Spleen (tissue), 7 donors: ENCODE measurements around the gene BMPR1A.

ENCODE experiments used
- CTCF ChIP-seq, 11 experiments: fragments of 200-600 bp in 7 of 11; fragments of 450-650 bp in 4 of 11; sonication (generic) in 4 of 11; IDR thresholded peaks in 8 of 11; conservative IDR thresholded peaks in 3 of 11; 1 replicate in 7 of 11; 2 replicates in 4 of 11; pipeline versions ENCODE4 v1.4.0 to v1.8.0; 2016 to 2021; ENCODE audit warnings: antibody characterized with exemption in 11 of 11, inconsistent platforms in 4 of 11, mild to moderate bottlenecking in 1 of 11
- POLR2A ChIP-seq, 3 donors: fragments of 450-650 bp; IDR thresholded peaks; one replicate each; pipeline ENCODE4 v1.5.1; 2017; ENCODE audit warnings: antibody characterized with exemption in 3 of 3, mild to moderate bottlenecking in 1 of 3
- donor health status: DM: no; HTN: no; CAD: no; lungs with moderate emphysema.
- donor health status: DM: no; HTN: no; CAD: no.
- donor health status: DM: no; HTN: no; CAD: no.

- TF ChIP-seq POLR2A (IDR thresholded peaks at IDR 0.05) (no peak), CTCF (IDR thresholded peaks at IDR 0.05 in 8 of 11, conservative IDR thresholded peaks at IDR 0.05 in 3 of 11) (no peak)
Observed at GRCh38 chr10:86798025-86798424, 41.6 kb downstream of the BMPR1A start.
